NCI-H187 treated with DMSO at 0.1 percent for 48 hours (cell line): ENCODE measurements around the gene ANKS3.

ENCODE experiments used
- DNase-seq: peaks from one replicate; lab custom pipeline; 2025; lab: John Stamatoyannopoulos, UW

The ANKS3 gene

GRCh38 chr16:4724661-4725270 lies 9.3 kb downstream of the ANKS3 start:
- no peak for DNase-seq

GRCh38 chr16:4723071-4723767 lies 10.9 kb downstream of the ANKS3 start:
- DNase-seq = no peak

- DNase-seq = no peak
Measured at GRCh38 chr16:4718466-4718865, 15.6 kb downstream of the ANKS3 start.

GRCh38 chr16:4714996-4715395 lies 19.1 kb downstream of the ANKS3 start:
- DNase-seq = no peak

- DNase-seq = no peak
Measured at GRCh38 chr16:4713663-4714501, 20.2 kb downstream of the ANKS3 start.

- DNase-seq = no peak
Measured at GRCh38 chr16:4709481-4709880, 24.6 kb downstream of the ANKS3 start.

GRCh38 chr16:4706871-4707270 lies 27.2 kb downstream of the ANKS3 start:
- no peak for DNase-seq

GRCh38 chr16:4704913-4705312 lies 29.2 kb downstream of the ANKS3 start:
- DNase-seq = no peak

GRCh38 chr16:4704491-4704890 lies 29.6 kb downstream of the ANKS3 start:
- no peak for DNase-seq

GRCh38 chr16:4703906-4704305 lies 30.2 kb downstream of the ANKS3 start:
- DNase-seq = no peak

- DNase-seq = no peak
Measured at GRCh38 chr16:4702466-4702808, 31.6 kb downstream of the ANKS3 start.

GRCh38 chr16:4701791-4702465 lies 32.1 kb downstream of the ANKS3 start:
- DNase-seq = no peak

- DNase-seq = no peak
Measured at GRCh38 chr16:4700997-4701743, 32.9 kb downstream of the ANKS3 start.

GRCh38 chr16:4700380-4700996 lies 33.6 kb downstream of the ANKS3 start:
- no peak for DNase-seq

GRCh38 chr16:4699046-4699556 lies 35.0 kb downstream of the ANKS3 start:
- no peak for DNase-seq

- no peak for DNase-seq
Measured at GRCh38 chr16:4698321-4699045, 35.6 kb downstream of the ANKS3 start.

- DNase-seq = no peak
Measured at GRCh38 chr16:4697848-4698291, 36.2 kb downstream of the ANKS3 start.

GRCh38 chr16:4696905-4697847 lies 36.9 kb downstream of the ANKS3 start:
- DNase-seq = no peak
